ENCODE data around the gene GID4. TPM values are rescaled to one million over a fixed set of nuclear protein-coding genes. Genes with fewer than 3 reads are reported as not detected.
A peak's percentile ranks its signal among the peaks of the same experiment; 100 is the strongest.

GID4 gene
- total and polyA plus RNA-seq, 2 of the 13 experiments (the other 11 are each of a cell fraction or from before 2014, with no cell fraction given), result 4.3 to 6.1 TPM

DNA sequence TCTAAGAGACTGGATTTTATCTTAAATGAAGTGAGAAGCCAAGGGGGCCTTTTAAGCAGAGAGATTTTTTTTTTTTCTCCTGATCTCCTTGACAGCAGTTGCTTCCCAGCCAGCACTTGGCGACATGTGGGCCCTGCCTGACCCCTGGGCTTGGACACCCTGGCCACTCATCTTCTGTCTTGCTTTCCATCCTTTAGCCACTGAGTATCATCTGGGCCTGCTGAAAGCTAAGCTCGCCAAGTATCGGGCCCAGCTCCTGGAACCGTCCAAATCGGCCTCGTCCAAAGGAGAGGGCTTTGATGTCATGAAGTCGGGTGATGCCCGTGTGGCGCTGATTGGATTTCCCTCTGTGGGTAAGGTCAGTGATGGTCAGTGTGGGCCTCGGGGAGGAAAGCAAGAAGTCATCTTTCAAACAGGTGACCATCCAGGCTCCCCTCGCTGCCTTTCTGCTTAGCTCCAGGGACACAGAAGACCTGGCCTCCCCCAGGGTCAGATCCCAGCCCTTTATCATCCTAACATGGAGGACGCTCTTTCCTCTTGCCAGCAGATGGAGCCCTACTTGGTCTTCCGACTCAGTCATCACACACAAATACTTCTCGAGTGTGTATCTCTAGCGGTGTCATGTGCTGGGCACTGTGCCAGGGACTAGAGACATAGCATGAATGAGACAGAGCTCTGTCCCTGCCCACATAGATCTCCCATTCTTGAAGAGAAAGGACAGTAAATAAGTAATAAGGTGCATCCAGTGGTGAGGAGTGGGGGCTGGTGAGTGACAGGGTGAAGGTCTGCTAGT is 54.6 kb downstream of the GID4 start (continued):
- TF ChIP-seq, protein P1, sequence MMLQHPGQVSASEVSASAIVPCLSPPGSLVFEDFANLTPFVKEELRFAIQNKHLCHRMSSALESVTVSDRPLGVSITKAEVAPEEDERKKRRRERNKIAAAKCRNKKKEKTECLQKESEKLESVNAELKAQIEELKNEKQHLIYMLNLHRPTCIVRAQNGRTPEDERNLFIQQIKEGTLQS (CRISPR knock-in tag; IDR thresholded peaks at IDR 0.05), result no peak
- TF ChIP-seq, protein P2, sequence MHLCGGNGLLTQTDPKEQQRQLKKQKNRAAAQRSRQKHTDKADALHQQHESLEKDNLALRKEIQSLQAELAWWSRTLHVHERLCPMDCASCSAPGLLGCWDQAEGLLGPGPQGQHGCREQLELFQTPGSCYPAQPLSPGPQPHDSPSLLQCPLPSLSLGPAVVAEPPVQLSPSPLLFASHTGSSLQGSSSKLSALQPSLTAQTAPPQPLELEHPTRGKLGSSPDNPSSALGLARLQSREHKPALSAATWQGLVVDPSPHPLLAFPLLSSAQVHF (CRISPR knock-in tag; IDR thresholded peaks at IDR 0.05), result no peak
- TF ChIP-seq, protein P3, sequence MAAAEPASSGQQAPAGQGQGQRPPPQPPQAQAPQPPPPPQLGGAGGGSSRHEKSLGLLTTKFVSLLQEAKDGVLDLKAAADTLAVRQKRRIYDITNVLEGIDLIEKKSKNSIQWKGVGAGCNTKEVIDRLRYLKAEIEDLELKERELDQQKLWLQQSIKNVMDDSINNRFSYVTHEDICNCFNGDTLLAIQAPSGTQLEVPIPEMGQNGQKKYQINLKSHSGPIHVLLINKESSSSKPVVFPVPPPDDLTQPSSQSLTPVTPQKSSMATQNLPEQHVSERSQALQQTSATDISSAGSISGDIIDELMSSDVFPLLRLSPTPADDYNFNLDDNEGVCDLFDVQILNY (CRISPR knock-in tag; conservative IDR thresholded peaks at IDR 0.05), result no peak
- peak; percentile 52 for TF ChIP-seq SMC3 (IDR thresholded peaks at IDR 0.05; ENCODE audit: low read length)
- TF ChIP-seq TEAD3 (CRISPR knock-in tag; optimal IDR thresholded peaks at IDR 0.05; ENCODE audit: borderline replicate concordance), result peak; percentile 20
- TF ChIP-seq, protein P4, sequence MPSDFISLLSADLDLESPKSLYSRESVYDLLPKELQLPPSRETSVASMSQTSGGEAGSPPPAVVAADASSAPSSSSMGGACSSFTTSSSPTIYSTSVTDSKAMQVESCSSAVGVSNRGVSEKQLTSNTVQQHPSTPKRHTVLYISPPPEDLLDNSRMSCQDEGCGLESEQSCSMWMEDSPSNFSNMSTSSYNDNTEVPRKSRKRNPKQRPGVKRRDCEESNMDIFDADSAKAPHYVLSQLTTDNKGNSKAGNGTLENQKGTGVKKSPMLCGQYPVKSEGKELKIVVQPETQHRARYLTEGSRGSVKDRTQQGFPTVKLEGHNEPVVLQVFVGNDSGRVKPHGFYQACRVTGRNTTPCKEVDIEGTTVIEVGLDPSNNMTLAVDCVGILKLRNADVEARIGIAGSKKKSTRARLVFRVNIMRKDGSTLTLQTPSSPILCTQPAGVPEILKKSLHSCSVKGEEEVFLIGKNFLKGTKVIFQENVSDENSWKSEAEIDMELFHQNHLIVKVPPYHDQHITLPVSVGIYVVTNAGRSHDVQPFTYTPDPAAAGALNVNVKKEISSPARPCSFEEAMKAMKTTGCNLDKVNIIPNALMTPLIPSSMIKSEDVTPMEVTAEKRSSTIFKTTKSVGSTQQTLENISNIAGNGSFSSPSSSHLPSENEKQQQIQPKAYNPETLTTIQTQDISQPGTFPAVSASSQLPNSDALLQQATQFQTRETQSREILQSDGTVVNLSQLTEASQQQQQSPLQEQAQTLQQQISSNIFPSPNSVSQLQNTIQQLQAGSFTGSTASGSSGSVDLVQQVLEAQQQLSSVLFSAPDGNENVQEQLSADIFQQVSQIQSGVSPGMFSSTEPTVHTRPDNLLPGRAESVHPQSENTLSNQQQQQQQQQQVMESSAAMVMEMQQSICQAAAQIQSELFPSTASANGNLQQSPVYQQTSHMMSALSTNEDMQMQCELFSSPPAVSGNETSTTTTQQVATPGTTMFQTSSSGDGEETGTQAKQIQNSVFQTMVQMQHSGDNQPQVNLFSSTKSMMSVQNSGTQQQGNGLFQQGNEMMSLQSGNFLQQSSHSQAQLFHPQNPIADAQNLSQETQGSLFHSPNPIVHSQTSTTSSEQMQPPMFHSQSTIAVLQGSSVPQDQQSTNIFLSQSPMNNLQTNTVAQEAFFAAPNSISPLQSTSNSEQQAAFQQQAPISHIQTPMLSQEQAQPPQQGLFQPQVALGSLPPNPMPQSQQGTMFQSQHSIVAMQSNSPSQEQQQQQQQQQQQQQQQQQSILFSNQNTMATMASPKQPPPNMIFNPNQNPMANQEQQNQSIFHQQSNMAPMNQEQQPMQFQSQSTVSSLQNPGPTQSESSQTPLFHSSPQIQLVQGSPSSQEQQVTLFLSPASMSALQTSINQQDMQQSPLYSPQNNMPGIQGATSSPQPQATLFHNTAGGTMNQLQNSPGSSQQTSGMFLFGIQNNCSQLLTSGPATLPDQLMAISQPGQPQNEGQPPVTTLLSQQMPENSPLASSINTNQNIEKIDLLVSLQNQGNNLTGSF (CRISPR knock-in tag; IDR thresholded peaks at IDR 0.05), result no peak
- no peak for TF ChIP-seq NFATC3 (CRISPR knock-in tag; IDR thresholded peaks at IDR 0.05)
- TF ChIP-seq SSRP1 (CRISPR knock-in tag; IDR thresholded peaks at IDR 0.05), result no peak
- no peak for TF ChIP-seq WIZ (CRISPR knock-in tag; IDR thresholded peaks at IDR 0.05)
- TF ChIP-seq ZBTB21 (CRISPR knock-in tag; IDR thresholded peaks at IDR 0.05), result no peak
- TF ChIP-seq SRSF9 (IDR thresholded peaks at IDR 0.05; ENCODE audit: borderline replicate concordance, insufficient read depth, low read depth, low read length, poor library complexity, severe bottlenecking), result no peak
- no peak for TF ChIP-seq ZNF180 (CRISPR knock-in tag; IDR thresholded peaks at IDR 0.05; ENCODE audit: borderline replicate concordance, low read depth)
- TF ChIP-seq, protein P5, sequence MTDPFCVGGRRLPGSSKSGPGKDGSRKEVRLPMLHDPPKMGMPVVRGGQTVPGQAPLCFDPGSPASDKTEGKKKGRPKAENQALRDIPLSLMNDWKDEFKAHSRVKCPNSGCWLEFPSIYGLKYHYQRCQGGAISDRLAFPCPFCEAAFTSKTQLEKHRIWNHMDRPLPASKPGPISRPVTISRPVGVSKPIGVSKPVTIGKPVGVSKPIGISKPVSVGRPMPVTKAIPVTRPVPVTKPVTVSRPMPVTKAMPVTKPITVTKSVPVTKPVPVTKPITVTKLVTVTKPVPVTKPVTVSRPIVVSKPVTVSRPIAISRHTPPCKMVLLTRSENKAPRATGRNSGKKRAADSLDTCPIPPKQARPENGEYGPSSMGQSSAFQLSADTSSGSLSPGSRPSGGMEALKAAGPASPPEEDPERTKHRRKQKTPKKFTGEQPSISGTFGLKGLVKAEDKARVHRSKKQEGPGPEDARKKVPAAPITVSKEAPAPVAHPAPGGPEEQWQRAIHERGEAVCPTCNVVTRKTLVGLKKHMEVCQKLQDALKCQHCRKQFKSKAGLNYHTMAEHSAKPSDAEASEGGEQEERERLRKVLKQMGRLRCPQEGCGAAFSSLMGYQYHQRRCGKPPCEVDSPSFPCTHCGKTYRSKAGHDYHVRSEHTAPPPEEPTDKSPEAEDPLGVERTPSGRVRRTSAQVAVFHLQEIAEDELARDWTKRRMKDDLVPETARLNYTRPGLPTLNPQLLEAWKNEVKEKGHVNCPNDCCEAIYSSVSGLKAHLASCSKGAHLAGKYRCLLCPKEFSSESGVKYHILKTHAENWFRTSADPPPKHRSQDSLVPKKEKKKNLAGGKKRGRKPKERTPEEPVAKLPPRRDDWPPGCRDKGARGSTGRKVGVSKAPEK (CRISPR knock-in tag; IDR thresholded peaks at IDR 0.05; ENCODE audit: borderline replicate concordance), result no peak
- TF ChIP-seq ZNF563 (CRISPR knock-in tag; IDR thresholded peaks at IDR 0.05), result no peak
- TF ChIP-seq, protein P6, sequence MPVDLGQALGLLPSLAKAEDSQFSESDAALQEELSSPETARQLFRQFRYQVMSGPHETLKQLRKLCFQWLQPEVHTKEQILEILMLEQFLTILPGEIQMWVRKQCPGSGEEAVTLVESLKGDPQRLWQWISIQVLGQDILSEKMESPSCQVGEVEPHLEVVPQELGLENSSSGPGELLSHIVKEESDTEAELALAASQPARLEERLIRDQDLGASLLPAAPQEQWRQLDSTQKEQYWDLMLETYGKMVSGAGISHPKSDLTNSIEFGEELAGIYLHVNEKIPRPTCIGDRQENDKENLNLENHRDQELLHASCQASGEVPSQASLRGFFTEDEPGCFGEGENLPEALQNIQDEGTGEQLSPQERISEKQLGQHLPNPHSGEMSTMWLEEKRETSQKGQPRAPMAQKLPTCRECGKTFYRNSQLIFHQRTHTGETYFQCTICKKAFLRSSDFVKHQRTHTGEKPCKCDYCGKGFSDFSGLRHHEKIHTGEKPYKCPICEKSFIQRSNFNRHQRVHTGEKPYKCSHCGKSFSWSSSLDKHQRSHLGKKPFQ (CRISPR knock-in tag; IDR thresholded peaks at IDR 0.05; ENCODE audit: insufficient replicate concordance), result no peak

All from HepG2 (cell line).